Naive thymus-derived CD4-positive, alpha-beta T cell (primary cell): Measurements from ENCODE around the gene ELMO1. TPM values are rescaled to one million over a fixed set of nuclear protein-coding genes. Genes with fewer than 3 reads are reported as not detected.

Experiments
- ATAC-seq: fragments of 150-1000 bp; cut with Tn5 transposase; 2 replicates; pipeline ENCODE4 v1.10.0; 2021; ENCODE audit warnings: mild to moderate bottlenecking, moderate library complexity
- CTCF ChIA-PET: fragments of 350-600 bp; sonication (Branson Sonifier 250); formaldehyde crosslinking; loops from one replicate; lab custom pipeline; 2021; ENCODE audit warnings: antibody characterized with exemption; lab: Charles Lee
- POLR2A ChIA-PET: fragments of 350-600 bp; sonication (Branson Sonifier 250); formaldehyde crosslinking; loops from one replicate; lab custom pipeline; 2021; ENCODE audit warnings: antibody characterized with exemption, inconsistent platforms; lab: Charles Lee
- DNase-seq, 9 donors: peaks; one replicate each; pipeline versions ENCODE4 v3.0.0 to v3.0.0-alpha.2; 2020 to 2022; ENCODE audit warnings: mixed read lengths in 1 of 9
- H3K27ac ChIP-seq: one replicate; pipeline ENCODE4 v1.7.0; 2013; ENCODE audit warnings: mild to moderate bottlenecking, low read depth, low read length, moderate library complexity
- H3K27me3 ChIP-seq, 2 donors: one replicate each; pipeline ENCODE4 v1.7.0; 2013; ENCODE audit warnings: low read length in 2 of 2, mild to moderate bottlenecking in 2 of 2, moderate library complexity in 2 of 2; ENCODE audit not compliant: control insufficient read depth in 2 of 2, insufficient read depth in 2 of 2
- H3K36me3 ChIP-seq, 3 experiments: 1 replicate in 2 of 3; 2 replicates in 1 of 3; pipeline ENCODE4 v1.7.0; 2013; ENCODE audit warnings: low read length in 3 of 3, mild to moderate bottlenecking in 3 of 3, moderate library complexity in 1 of 3; ENCODE audit not compliant: insufficient read depth in 3 of 3, control insufficient read depth in 2 of 3
- H3K4me1 ChIP-seq, 2 donors: one replicate each; pipeline ENCODE4 v1.7.0; 2013; ENCODE audit warnings: low read length in 2 of 2, mild to moderate bottlenecking in 2 of 2, moderate library complexity in 1 of 2; ENCODE audit not compliant: control insufficient read depth in 2 of 2, insufficient read depth in 2 of 2
- H3K4me3 ChIP-seq: 2 replicates; pipeline ENCODE4 v1.7.0; 2013; ENCODE audit warnings: mild to moderate bottlenecking, low read length
- H3K9me3 ChIP-seq, 3 experiments: 1 replicate in 2 of 3; 2 replicates in 1 of 3; pipeline ENCODE4 v1.7.0; 2013; ENCODE audit warnings: low read length in 3 of 3; ENCODE audit not compliant: control insufficient read depth in 2 of 3
- H3K27ac Mint-ChIP-seq, 9 donors: one replicate each; pipeline ENCODE4 v1.8.0; 2020 to 2022; ENCODE audit warnings: mixed read lengths in 9 of 9, mild to moderate bottlenecking in 8 of 9, moderate library complexity in 5 of 9, inconsistent platforms in 2 of 9
- H3K27me3 Mint-ChIP-seq, 5 donors: one replicate each; pipeline ENCODE4 v1.8.0; 2021 to 2022; ENCODE audit warnings: mixed read lengths in 5 of 5, mild to moderate bottlenecking in 1 of 5
- H3K36me3 Mint-ChIP-seq, 5 donors: one replicate each; pipeline ENCODE4 v1.8.0; 2020 to 2022; ENCODE audit warnings: mixed read lengths in 5 of 5, mild to moderate bottlenecking in 3 of 5, inconsistent platforms in 1 of 5
- H3K4me1 Mint-ChIP-seq, 7 donors: one replicate each; pipeline ENCODE4 v1.8.0; 2020 to 2022; ENCODE audit warnings: mixed read lengths in 7 of 7, mild to moderate bottlenecking in 3 of 7, inconsistent platforms in 1 of 7
- H3K4me3 Mint-ChIP-seq, 10 donors: one replicate each; pipeline ENCODE4 v1.8.0; 2020 to 2022; ENCODE audit warnings: mild to moderate bottlenecking in 10 of 10, mixed read lengths in 10 of 10, moderate library complexity in 6 of 10, inconsistent platforms in 2 of 10
- H3K9me3 Mint-ChIP-seq, 11 donors: one replicate each; pipeline ENCODE4 v1.8.0; 2020 to 2022; ENCODE audit warnings: mixed read lengths in 11 of 11, mild to moderate bottlenecking in 4 of 11, inconsistent platforms in 1 of 11, moderate library complexity in 1 of 11
- intact Hi-C, 2 donors: fragments of 100-400 bp; cut with micrococcal nuclease; formaldehyde crosslinking; loops; one replicate each; pipeline ENCODE4 v1.15.1; 2023
- polyA plus RNA-seq, 2 donors: library from polyadenylated mRNA; unstranded; fragments of 300-500 nt; fragmentation: Illumina TruSeq; gene quantifications; one replicate each; pipeline ENCODE4 v1.2.3, GENCODE V29; 2021
- total RNA-seq, 6 experiments: library from RNA in 5 of 6; stranded (reverse) in 5 of 6; gene quantifications; 1 replicate in 5 of 6; 2 replicates in 1 of 6; pipeline ENCODE4 v1.2.3 and lab custom pipeline; 2021 to 2026

Gene ELMO1
- total and polyA plus RNA-seq, 7 experiments from 2014 or later = 63.6 to 160 (median 124) TPM

- Histone ChIP-seq H3K4me1 (peaks cover 15 to 44% of the 10 kb centered on the region in 2 donors), H3K27me3 (no peaks in the 10 kb centered on the region), H3K36me3 (no peaks in the 10 kb centered on the region), H3K4me3 (peak overlapping the region; percentile 93), H3K27ac (peak overlapping the region; percentile 75), H3K9me3 (no peaks in the 10 kb centered on the region)
- ChIA-PET POLR2A (interaction anchor here (0.6 to 6.4 kb wide), 18 partner anchors 9 to 901 kb away, joined by 3 to 84 read pairs (median 4); partner anchors contain the start of gene ELMO1), CTCF (interaction anchor here (0.6 to 5.5 kb wide), 29 partner anchors 9 to 913 kb away, joined by 3 to 43 read pairs (median 4); partner anchors contain the start of gene ELMO1)
- no peaks in the 10 kb centered on the region for H3K27me3 Mint-ChIP-seq
- H3K4me3 Mint-ChIP-seq = peak overlapping the region; percentile 84 to 98 (median 95)
- peaks cover 71 to 97% (median 93%) of the 10 kb centered on the region in 7 donors for H3K4me1 Mint-ChIP-seq
- H3K36me3 Mint-ChIP-seq = peaks cover 0 to 7% (median 0%) of the 10 kb centered on the region in 5 donors
- DNase-seq (peak; percentile 37 to 90 (median 82)), ATAC-seq (peak; percentile 91)
- intact Hi-C loops = loop anchor here (1.0 to 10.0 kb wide), 18 partner anchors 9 to 988 kb away; partner anchors contain the start of gene ANLN (in 1 of the 2)
- H3K9me3 Mint-ChIP-seq = peaks cover 0 to 2% (median 0%) of the 10 kb centered on the region in 11 donors
- peak overlapping the region; percentile 86 to 97 (median 92) for H3K27ac Mint-ChIP-seq
These were observed 95.4 kb downstream of the ELMO1 start for GRCh38 chr7:37352974-37353948.

DNA sequence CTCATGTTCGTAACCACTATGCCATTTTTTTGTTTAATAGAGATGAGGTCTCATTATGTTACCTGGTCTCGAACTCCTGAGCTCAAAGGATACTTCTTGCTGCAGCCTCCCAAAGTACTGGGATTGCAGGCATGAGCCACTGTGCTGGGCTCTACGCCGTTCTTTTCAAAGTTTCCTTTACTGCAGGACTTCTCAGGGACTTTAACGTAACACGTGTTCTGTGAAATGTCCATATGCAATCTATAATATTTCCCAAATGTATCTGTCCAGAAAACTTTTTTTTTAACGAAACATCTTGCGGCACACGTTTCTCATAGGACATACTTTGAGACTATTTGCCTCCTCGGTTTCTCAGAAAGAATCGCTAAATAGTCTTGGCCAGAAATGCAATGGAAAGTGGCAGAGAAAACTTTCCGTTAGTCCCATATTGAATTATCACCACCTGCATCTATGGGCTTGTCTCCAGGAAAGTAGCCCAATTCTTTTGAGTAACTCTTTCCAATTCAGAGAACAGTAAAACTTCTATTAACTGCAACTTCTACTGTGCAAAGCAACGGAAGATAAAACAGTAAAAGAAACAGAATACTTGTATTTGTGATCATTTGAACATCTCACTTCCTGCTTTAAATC, 96.3 kb downstream of the ELMO1 start:
- Mint-ChIP-seq H3K9me3 (peaks cover 0 to 2% (median 0%) of the 10 kb centered on the region in 11 donors), H3K36me3 (peaks cover 0 to 9% (median 0%) of the 10 kb centered on the region in 5 donors), H3K27me3 (no peaks in the 10 kb centered on the region), H3K27ac (peak overlapping the region; percentile 86 to 97 (median 92)), H3K4me1 (peaks cover 71 to 96% (median 93%) of the 10 kb centered on the region in 7 donors), H3K4me3 (peak overlapping the region; percentile 84 to 98 (median 95))
- POLR2A ChIA-PET = interaction anchor here (0.6 to 6.4 kb wide), 7 partner anchors 10 to 95 kb away, joined by 3 to 84 read pairs (median 6); partner anchors contain the start of gene ELMO1
- no peak for ATAC-seq
- DNase-seq = peak in 1 of 9 donors; percentile 18
- peak overlapping the region; percentile 75 for H3K27ac ChIP-seq
- no peaks in the 10 kb centered on the region for H3K27me3 ChIP-seq
- no peaks in the 10 kb centered on the region for H3K36me3 ChIP-seq
- H3K4me1 ChIP-seq = peaks cover 15 to 50% of the 10 kb centered on the region in 2 donors
- intact Hi-C loops = loop anchor here (2.0 to 10.0 kb wide), 9 partner anchors 14 to 988 kb away; partner anchors contain the start of gene ANLN (in 1 of the 2)
- CTCF ChIA-PET = interaction anchor here (1.0 to 5.5 kb wide), 13 partner anchors 10 to 170 kb away, joined by 3 to 43 read pairs (median 6); partner anchors contain the start of gene ELMO1
- H3K4me3 ChIP-seq = peak overlapping the region; percentile 93
- no peaks in the 10 kb centered on the region for H3K9me3 ChIP-seq

DNA sequence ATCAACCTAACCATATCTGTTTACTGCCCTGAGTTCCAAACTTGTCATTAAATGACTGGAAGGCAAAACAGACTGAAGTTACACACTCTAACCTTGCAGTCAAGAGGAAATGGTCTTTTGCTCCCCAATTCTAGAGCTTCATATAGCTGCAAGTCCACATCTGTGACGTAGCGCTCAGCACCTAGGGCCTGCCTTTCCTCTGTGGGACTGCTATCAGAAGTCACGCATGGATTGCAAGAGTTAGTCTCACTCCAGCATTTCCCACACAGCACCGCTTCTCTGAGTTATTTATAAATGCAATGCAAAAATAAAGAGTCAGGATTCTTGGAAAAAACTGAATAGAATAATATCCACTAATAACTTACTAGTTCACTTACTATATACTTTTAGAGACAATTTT, 96.9 kb downstream of the ELMO1 start:
- Mint-ChIP-seq H3K9me3 (peaks cover 0 to 2% (median 0%) of the 10 kb centered on the region in 11 donors), H3K27me3 (no peaks in the 10 kb centered on the region), H3K4me3 (peak overlapping the region; percentile 17 to 98 (median 95)), H3K4me1 (peaks cover 68 to 96% (median 89%) of the 10 kb centered on the region in 7 donors), H3K36me3 (peaks cover 0 to 7% (median 0%) of the 10 kb centered on the region in 5 donors), H3K27ac (peak overlapping the region in 1 of 9 donors; percentile 84)
- no peak overlapping the region for H3K4me3 ChIP-seq
- DNase-seq (no peak), ATAC-seq (no peak)
- no peak overlapping the region for H3K27ac ChIP-seq
- no peaks in the 10 kb centered on the region for H3K27me3 ChIP-seq
- H3K9me3 ChIP-seq = no peaks in the 10 kb centered on the region
- CTCF ChIA-PET = interaction anchor here (1.0 to 5.5 kb wide), 8 partner anchors 10 to 143 kb away, joined by 3 to 43 read pairs (median 11); partner anchors contain the start of gene ELMO1
- intact Hi-C loops = loop anchor here (2.0 to 10.0 kb wide), 9 partner anchors 13 to 987 kb away; partner anchors contain the start of gene ANLN (in 1 of the 2)
- POLR2A ChIA-PET = interaction anchor here (0.6 to 6.4 kb wide), 5 partner anchors 9 to 95 kb away, joined by 3 to 84 read pairs (median 5); partner anchors contain the start of gene ELMO1
- peaks cover 15 to 55% of the 10 kb centered on the region in 2 donors for H3K4me1 ChIP-seq
- H3K36me3 ChIP-seq = no peaks in the 10 kb centered on the region

DNA sequence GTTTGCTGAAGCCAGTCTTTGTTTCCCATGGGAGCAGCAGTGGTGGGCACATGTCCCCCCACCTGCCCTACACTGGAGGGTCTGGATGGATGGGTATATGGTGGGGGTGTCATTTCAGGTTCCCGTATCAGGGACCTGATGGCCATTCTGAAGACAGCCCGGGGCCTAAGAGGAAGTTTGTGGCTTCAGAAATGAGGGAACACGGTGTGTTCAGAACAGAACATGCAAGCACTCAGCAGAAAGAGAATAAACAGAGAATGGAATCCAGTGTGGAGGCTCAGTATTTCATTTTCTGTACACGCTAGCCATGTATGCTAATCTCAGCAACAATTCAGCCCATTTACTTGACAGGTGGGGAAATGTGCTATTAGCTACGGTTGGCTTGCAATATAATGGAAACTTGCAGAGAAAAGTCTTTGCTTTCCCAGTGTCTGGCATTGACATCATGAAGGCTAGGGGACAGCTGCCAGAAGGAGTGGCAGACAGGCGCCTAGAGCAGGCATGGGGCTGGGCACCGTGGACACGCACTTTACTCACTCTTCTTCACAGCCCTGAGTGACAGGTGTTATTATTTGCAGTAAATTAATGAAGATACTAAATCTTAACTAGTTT, 98.6 kb downstream of the ELMO1 start:
- Mint-ChIP-seq H3K36me3 (peaks cover 0 to 8% (median 0%) of the 10 kb centered on the region in 5 donors), H3K4me1 (peaks cover 63 to 94% (median 90%) of the 10 kb centered on the region in 7 donors), H3K4me3 (peak overlapping the region in 8 of 10 donors; percentile 13 to 98 (median 48)), H3K9me3 (peaks cover 0 to 2% (median 0%) of the 10 kb centered on the region in 11 donors), H3K27me3 (no peaks in the 10 kb centered on the region), H3K27ac (peak overlapping the region in 8 of 9 donors; percentile 32 to 95 (median 48))
- ATAC-seq (no peak), DNase-seq (no peak)
- Histone ChIP-seq H3K4me3 (no peak overlapping the region), H3K36me3 (no peaks in the 10 kb centered on the region), H3K9me3 (no peaks in the 10 kb centered on the region), H3K27ac (no peak overlapping the region), H3K4me1 (peaks cover 15 to 60% of the 10 kb centered on the region in 2 donors), H3K27me3 (no peaks in the 10 kb centered on the region)
- intact Hi-C loops = loop anchor here (5.0 to 10.0 kb wide), 6 partner anchors 162 to 1655 kb away; partner anchors contain the start of genes ANLN (in 1 of the 2) and HERPUD2 (in 1 of the 2)
- POLR2A ChIA-PET = interaction anchor here (2.1 to 6.4 kb wide), 2 partner anchors 10 to 97 kb away, joined by 6 to 84 read pairs; partner anchors contain the start of gene ELMO1
- CTCF ChIA-PET = interaction anchor here (0.9 to 5.5 kb wide), 3 partner anchors 32 to 99 kb away, joined by 3 to 43 read pairs (median 6); partner anchors contain the start of gene ELMO1

- peaks cover 0 to 10% (median 0%) of the 10 kb centered on the region in 5 donors for H3K36me3 Mint-ChIP-seq
- no peak overlapping the region for H3K27ac ChIP-seq
- no peak overlapping the region for H3K4me3 ChIP-seq
- H3K4me1 Mint-ChIP-seq = peaks cover 57 to 94% (median 89%) of the 10 kb centered on the region in 7 donors
- no peaks in the 10 kb centered on the region for H3K27me3 Mint-ChIP-seq
- intact Hi-C loops = loop anchor here in 1 of 2 donors (10.0 kb wide), 1 partner anchor 1654 kb away; the partner anchor contains the start of gene HERPUD2
- DNase-seq = no peak
- ChIA-PET POLR2A (no interaction called here), CTCF (no interaction called here)
- H3K36me3 ChIP-seq = no peaks in the 10 kb centered on the region
- no peaks in the 10 kb centered on the region for H3K9me3 ChIP-seq
- H3K4me3 Mint-ChIP-seq = peak overlapping the region in 3 of 10 donors; percentile 3 to 45 (median 18)
- H3K27me3 ChIP-seq = no peaks in the 10 kb centered on the region
- peaks cover 0 to 2% (median 0%) of the 10 kb centered on the region in 11 donors for H3K9me3 Mint-ChIP-seq
- peak overlapping the region in 7 of 9 donors; percentile 2 to 95 (median 72) for H3K27ac Mint-ChIP-seq
- ATAC-seq = no peak
- H3K4me1 ChIP-seq = peaks cover 8 to 54% of the 10 kb centered on the region in 2 donors
These were observed 99.7 kb downstream of the ELMO1 start for GRCh38 chr7:37348982-37349381.
